DMS153 treated with DMSO at 0.1 percent for 48 hours (cell line): Measurements from ENCODE around the gene HLA-DQA1.
"Not testable (repeated sequence)": the region's sequence is repeated elsewhere in the genome, so short reads cannot be mapped to it uniquely, and the experiment has no call there.

Experiments
- DNase-seq: peaks from one replicate; lab custom pipeline; 2025; ENCODE audit not compliant: unreplicated experiment; lab: John Stamatoyannopoulos, UW

HLA-DQA1 gene

DNA sequence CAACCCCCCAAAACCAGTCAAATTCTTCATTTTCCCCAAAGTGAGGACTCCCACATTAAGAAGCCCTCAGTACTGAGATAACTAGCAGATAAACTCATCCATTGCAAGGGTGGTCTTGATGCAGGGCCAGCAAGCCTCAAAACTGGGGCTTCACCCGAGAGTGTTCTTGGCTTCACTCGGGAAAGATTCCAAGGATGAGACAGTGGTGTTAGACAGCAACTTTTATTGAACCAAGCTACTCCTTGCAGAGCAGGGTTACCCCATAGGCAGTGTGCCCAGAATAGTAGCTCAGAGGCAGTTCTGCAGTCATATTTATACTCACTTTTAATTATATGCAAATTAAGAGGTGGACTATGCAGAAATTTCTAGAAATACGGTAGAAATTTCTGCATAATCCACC, 15.8 kb upstream of the HLA-DQA1 start:
- no peak for DNase-seq

DNA sequence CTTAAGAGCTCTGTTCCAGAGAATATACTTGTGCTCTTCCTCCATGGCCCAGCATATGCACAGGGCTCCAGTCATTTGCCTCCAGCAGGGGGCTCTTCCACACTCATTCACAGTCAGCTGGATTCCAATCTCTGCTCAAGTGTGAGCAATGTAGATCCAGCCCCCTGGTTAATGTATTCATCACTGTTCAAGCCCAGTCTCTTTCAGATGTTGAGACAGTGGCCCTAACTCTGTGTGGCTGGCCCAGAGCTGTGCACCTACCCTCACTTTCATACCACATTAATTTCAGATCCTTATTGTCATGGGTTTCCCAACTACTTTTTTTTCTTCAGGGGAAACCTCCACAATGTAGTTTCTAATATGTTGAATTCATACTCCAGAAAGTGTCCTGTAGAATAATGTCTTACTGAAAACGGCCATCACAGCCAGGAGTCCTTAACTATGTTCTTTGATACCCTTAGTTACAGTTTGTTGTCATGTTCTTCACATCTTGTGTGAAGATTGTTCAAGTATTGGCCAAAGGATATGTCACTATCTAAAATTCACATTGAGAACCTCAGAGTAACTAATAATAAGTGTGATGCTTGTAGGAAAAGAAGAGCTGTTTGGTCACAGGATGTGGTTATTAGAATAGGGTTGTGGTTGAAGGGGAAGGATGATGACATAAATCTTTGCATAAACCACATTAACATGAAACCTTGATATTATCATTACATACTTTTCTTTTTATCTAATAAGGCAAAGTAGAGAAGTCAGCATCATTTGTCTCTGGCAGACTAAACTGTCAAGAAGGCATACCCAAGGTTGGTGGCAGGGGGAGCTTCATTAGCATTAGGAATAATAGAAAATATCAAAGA, 14.4 kb upstream of the HLA-DQA1 start:
- DNase-seq = peak; percentile 22

- DNase-seq = no peak
These were observed 13.5 kb upstream of the HLA-DQA1 start for GRCh38 chr6:32623693-32624092.

GRCh38 chr6:32624565-32624964, 12.6 kb upstream of the HLA-DQA1 start:
- DNase-seq = no peak

GRCh38 chr6:32625137-32625536, 12.1 kb upstream of the HLA-DQA1 start:
- no peak for DNase-seq

DNA sequence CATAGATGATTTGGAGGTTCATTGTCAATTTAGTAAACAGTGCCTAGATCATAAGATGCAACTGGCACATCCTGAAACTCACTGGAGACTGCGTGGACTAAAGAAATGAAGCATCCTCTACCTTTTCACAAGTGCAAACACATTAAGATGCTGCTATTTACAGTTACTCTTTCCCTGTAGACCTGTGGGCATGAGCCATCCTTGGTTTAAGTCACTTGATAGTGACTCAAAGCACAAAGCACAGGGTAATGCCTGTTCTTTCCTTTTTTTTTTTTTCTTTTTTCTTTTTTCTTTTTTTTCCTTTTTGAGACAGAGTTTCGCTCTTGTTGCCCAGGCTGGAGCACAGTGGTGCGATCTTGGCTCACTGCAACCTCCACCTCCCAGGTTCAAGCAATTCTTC, 10.0 kb upstream of the HLA-DQA1 start:
- no peak for DNase-seq

- DNase-seq = no peak
These were observed 9.4 kb upstream of the HLA-DQA1 start for GRCh38 chr6:32627831-32628230.

DNA sequence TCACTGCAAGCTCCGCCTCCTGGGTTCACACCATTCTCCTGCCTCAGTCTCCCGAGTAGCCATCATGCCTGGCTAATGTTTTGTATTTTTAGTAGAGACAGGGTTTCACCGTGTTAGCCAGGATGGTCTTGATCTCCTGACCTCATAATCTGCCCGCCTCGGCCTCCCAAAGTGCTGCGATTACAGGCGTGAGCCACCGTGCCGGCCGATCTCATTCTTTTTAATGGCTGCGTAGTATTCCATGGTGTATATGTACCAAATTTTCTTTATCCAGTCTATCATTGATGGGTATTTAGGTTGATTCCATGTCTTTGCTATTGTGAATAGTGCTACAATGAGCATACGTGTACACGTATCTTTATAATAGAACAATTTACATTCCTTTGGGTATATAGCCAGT, 7.4 kb upstream of the HLA-DQA1 start:
- DNase-seq = not testable (repeated sequence)

DNA sequence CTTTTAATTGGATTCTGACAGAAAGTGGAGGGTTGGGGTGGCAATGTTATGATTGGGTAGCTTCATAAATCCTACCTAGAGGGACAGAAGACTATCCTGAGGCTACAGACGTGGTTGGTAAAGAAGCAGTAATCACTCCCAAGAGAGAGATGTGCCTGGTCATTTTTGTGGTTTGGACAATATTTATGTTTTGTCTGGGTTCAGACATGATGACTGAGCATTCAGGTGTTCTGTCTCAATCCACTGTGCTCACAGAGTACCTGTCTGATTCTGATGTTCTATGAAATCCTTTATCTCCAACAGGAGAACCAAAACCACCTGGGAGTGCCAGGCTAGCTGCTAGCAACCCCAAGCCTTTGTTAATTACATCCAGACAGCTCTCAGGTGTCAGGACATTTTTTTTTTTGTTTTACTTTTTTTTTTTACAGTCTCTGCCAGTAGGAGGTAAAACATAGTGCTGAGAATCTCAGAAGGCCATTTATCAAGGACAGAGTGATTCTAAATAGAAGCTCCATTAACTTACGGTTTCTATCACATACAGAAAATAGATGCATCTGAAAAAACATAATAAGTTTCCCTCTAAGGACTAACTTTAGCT, 1.6 kb upstream of the HLA-DQA1 start:
- DNase-seq = no peak

DNA sequence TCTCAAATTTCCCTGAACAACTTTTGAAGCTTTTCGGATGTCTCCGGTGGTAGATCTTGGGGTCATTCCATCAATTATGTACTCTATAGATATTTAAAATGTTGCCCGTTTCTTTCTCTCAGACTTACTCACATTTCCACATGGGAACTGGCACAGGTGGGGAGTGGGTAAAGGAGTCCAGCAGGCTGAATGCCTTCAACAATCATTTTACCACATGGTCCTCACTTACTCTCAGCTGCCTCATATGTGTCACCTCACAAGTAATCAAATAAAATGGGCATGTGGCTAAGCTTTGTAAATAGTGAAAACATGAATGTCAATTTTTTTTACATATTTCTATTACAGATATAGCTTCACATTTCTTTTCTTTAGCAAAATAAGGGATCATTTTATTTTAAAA, 677 bp downstream of the HLA-DQA1 start:
- no peak for DNase-seq

- DNase-seq = no peak
These were observed 1.5 kb downstream of the HLA-DQA1 start for GRCh38 chr6:32638532-32639219.

- DNase-seq = no peak
These were observed 2.5 kb downstream of the HLA-DQA1 start for GRCh38 chr6:32639440-32640394.

GRCh38 chr6:32641122-32641521, 3.9 kb downstream of the HLA-DQA1 start:
- no peak for DNase-seq

DNA sequence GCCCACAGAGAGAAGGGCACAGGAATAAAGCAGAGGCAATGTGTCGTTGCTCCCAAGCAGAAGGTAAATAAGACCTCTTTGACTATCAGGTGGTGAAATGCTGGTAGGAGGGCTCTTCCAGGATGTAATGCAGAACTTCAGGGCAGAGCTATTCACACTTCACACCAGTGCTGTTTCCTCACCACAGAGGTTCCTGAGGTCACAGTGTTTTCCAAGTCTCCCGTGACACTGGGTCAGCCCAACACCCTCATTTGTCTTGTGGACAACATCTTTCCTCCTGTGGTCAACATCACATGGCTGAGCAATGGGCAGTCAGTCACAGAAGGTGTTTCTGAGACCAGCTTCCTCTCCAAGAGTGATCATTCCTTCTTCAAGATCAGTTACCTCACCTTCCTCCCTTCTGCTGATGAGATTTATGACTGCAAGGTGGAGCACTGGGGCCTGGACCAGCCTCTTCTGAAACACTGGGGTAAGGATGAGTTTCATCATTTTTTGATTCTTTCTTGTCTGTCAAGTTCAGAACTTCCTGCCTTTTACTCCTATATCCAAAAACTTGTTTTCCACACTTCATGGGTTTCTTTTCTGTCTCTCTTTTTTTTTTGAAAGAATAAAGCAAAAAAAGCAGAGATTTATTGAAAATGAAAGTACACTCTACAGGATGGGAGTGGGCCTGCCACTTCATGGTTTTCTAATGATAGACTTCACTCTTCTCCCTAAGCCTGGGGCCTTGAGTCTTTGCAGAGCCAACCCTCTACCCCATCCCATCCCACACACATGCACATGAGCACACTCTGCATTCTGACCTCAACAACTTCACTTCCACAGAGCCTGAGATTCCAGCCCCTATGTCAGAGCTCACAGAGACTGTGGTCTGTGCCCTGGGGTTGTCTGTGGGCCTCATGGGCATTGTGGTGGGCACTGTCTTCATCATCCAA, 4.8 kb downstream of the HLA-DQA1 start:
- not testable (repeated sequence) for DNase-seq

GRCh38 chr6:32642720-32643106, 5.5 kb downstream of the HLA-DQA1 start:
- no peak for DNase-seq

- no peak for DNase-seq
These were observed 6.7 kb downstream of the HLA-DQA1 start for GRCh38 chr6:32643904-32644303.

DNA sequence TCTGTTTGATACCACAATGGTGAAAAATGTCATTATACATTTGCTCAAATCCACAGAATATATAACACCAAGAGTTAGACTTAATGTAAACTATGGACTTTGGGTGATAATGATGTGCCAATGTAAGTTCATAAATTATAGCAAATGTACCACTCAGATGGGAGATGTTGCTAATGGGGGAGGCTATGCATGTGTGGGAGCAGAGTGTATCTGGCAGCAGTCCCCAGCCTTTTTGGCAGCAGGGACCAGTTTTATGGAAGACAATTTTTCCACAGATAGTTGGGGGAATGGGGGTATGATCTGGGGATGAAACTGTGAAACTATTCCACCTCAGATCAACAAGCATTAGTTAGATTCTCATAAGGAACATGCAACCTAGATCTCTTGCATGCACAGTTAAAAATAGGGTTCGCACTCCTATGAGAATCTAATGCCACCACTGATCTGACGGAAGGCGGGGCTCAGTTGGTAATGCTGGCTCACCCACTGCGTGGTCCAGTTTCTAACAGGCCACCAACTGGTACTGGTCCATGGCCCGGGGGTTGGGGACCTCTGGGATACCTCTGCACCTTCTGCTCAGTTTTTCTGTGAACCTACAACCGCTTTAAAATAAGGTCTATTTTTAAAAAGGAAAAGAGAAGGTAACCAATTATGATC, 8.0 kb downstream of the HLA-DQA1 start:
- no peak for DNase-seq

GRCh38 chr6:32655203-32655710, 18.1 kb downstream of the HLA-DQA1 start:
- no peak for DNase-seq

- not testable (repeated sequence) for DNase-seq
These were observed 20.1 kb downstream of the HLA-DQA1 start for GRCh38 chr6:32657329-32657728.
